Neural cell (in vitro differentiated cells): ENCODE measurements around the gene SHC1. TPM values are rescaled to one million over a fixed set of nuclear protein-coding genes. Genes with fewer than 3 reads are reported as not detected.

Experiments
- H2AFZ ChIP-seq: fragments of 200-600, 300-800 bp; sonication (generic), shearing (Covaris generic); 2 replicates; pipeline ENCODE4 v1.6.0; 2014; ENCODE audit warnings: low read depth, mild to moderate bottlenecking, antibody characterized with exemption, low read length, moderate library complexity
- H3F3A ChIP-seq: fragments of 200-600 bp; shearing (Covaris generic); 2 replicates; pipeline ENCODE4 v1.6.1; 2016; ENCODE audit warnings: mild to moderate bottlenecking, moderate library complexity, mixed read lengths, antibody characterized with exemption, low read length; ENCODE audit not compliant: insufficient read depth, poor library complexity, severe bottlenecking
- H3K27ac ChIP-seq: fragments of 200-600, 300-800 bp; sonication (generic), shearing (Covaris generic); 2 replicates; pipeline ENCODE4 v1.5.1; 2014; ENCODE audit warnings: mild to moderate bottlenecking, low read length, moderate library complexity
- H3K27me3 ChIP-seq: fragments of 300-800, 200-600 bp; sonication (generic), shearing (Covaris generic); 2 replicates; pipeline ENCODE4 v1.6.0; 2014; ENCODE audit warnings: mild to moderate bottlenecking, low read depth, low read length, moderate library complexity; ENCODE audit not compliant: insufficient read depth
- H3K36me3 ChIP-seq: fragments of 300-800, 200-600 bp; sonication (generic), shearing (Covaris generic); 2 replicates; pipeline ENCODE4 v1.5.1; 2014; ENCODE audit warnings: mild to moderate bottlenecking, antibody characterized with exemption, low read length, moderate library complexity; ENCODE audit not compliant: insufficient read depth
- H3K4me2 ChIP-seq: fragments of 300-800, 200-600 bp; sonication (generic), shearing (Covaris generic); 2 replicates; pipeline ENCODE4 v1.6.0; 2014; ENCODE audit warnings: mild to moderate bottlenecking, low read length
- H3K4me3 ChIP-seq: fragments of 300-800, 200-600 bp; sonication (generic), shearing (Covaris generic); 2 replicates; pipeline ENCODE4 v1.5.1; 2014; ENCODE audit warnings: mild to moderate bottlenecking, low read length, moderate library complexity
- H3K79me2 ChIP-seq: fragments of 200-600 bp; shearing (Covaris generic); replicated peaks from 2 replicates; pipeline ENCODE4 v1.6.0; 2014; ENCODE audit warnings: mild to moderate bottlenecking, low read length, moderate library complexity; ENCODE audit not compliant: insufficient read depth
- H3K9ac ChIP-seq: fragments of 300-800, 200-600 bp; sonication (generic), shearing (Covaris generic); 2 replicates; pipeline ENCODE4 v1.6.1; 2016; ENCODE audit warnings: mild to moderate bottlenecking, low read length, mixed read lengths
- H3K9me2 ChIP-seq: fragments of 200-600 bp; shearing (Covaris generic); 2 replicates; pipeline ENCODE4 v1.6.1; 2016; ENCODE audit warnings: mild to moderate bottlenecking, low read length, mixed read lengths; ENCODE audit not compliant: insufficient read depth
- H3K9me3 ChIP-seq: fragments of 200-600, 300-800 bp; sonication (generic), shearing (Covaris generic); 2 replicates; pipeline ENCODE4 v1.6.1; 2016; ENCODE audit warnings: mild to moderate bottlenecking, mixed run types, low read length, moderate library complexity, mixed read lengths
- H4K20me1 ChIP-seq: fragments of 200-600 bp; shearing (Covaris generic); 2 replicates; pipeline ENCODE4 v1.6.1; 2016; ENCODE audit warnings: mild to moderate bottlenecking, mixed run types; ENCODE audit not compliant: insufficient read depth
- CTCF ChIP-seq: fragments of 450-650 bp; IDR thresholded peaks from 2 replicates; pipeline ENCODE4 v1.5.1; 2014; ENCODE audit warnings: antibody characterized with exemption, mild to moderate bottlenecking, moderate library complexity; ENCODE audit not compliant: poor library complexity, severe bottlenecking
- EP300 ChIP-seq: fragments of 450-650 bp; conservative IDR thresholded peaks from 2 replicates; pipeline ENCODE4 v1.6.1; 2014; ENCODE audit warnings: antibody characterized with exemption, mild to moderate bottlenecking, moderate library complexity; ENCODE audit not compliant: poor library complexity, severe bottlenecking
- EZH2 ChIP-seq: fragments of 200-600, 300-800 bp; shearing (Covaris generic), sonication (generic); IDR thresholded peaks from 2 replicates; pipeline ENCODE4 v1.6.1; 2014; ENCODE audit warnings: antibody characterized with exemption, low read length, borderline replicate concordance, mild to moderate bottlenecking; ENCODE audit not compliant: insufficient read depth, poor library complexity, severe bottlenecking
- MXI1 ChIP-seq: fragments of 450-650 bp; conservative IDR thresholded peaks from 2 replicates; pipeline ENCODE4 v1.6.1; 2014; ENCODE audit warnings: antibody characterized with exemption, mild to moderate bottlenecking; ENCODE audit not compliant: poor library complexity, severe bottlenecking
- POLR2AphosphoS5 ChIP-seq: IDR thresholded peaks from 2 replicates; pipeline ENCODE4 v1.6.1; 2012
- RAD21 ChIP-seq: fragments of 450-650 bp; conservative IDR thresholded peaks from 2 replicates; pipeline ENCODE4 v1.6.1; 2014; ENCODE audit warnings: antibody characterized with exemption, mild to moderate bottlenecking, moderate library complexity
- REST ChIP-seq: IDR thresholded peaks from 2 replicates; pipeline ENCODE4 v1.6.1; 2012; ENCODE audit warnings: borderline replicate concordance
- SMC3 ChIP-seq: fragments of 450-650 bp; conservative IDR thresholded peaks from 2 replicates; pipeline ENCODE4 v1.6.1; 2014; ENCODE audit warnings: antibody characterized with exemption, mild to moderate bottlenecking, moderate library complexity; ENCODE audit not compliant: poor library complexity
- TAF1 ChIP-seq: IDR thresholded peaks from 2 replicates; pipeline ENCODE4 v1.6.1; 2012; ENCODE audit warnings: low read depth
- polyA plus RNA-seq: library from polyadenylated mRNA; depleted of rRNA; stranded (reverse); fragments of >200 nt; gene quantifications from 2 replicates; pipeline ENCODE4 v1.2.3, GENCODE V29; 2014

The SHC1 gene
- polyA plus RNA-seq, 1 donor from 2014 or later: 9.5 TPM

- no peak overlapping the region for H3K4me2 ChIP-seq
- no peak overlapping the region for H2AFZ ChIP-seq
- H3K27ac ChIP-seq: no peak overlapping the region
- H3K9me2 ChIP-seq: no peaks in the 10 kb centered on the region
- H3K9me3 ChIP-seq: no peaks in the 10 kb centered on the region
- no peaks in the 10 kb centered on the region for H3K36me3 ChIP-seq
- H3K27me3 ChIP-seq: no peaks in the 10 kb centered on the region
- no peak overlapping the region for H3K4me3 ChIP-seq
- H3F3A ChIP-seq: no peaks in the 10 kb centered on the region
- no peaks in the 10 kb centered on the region for H4K20me1 ChIP-seq
- TF ChIP-seq EP300 (no peak), CTCF (no peak), MXI1 (no peak), TAF1 (no peak), SMC3 (no peak), RAD21 (no peak), EZH2 (no peak), POLR2AphosphoS5 (no peak), REST (no peak)
- no peaks in the 10 kb centered on the region for H3K79me2 ChIP-seq
- H3K9ac ChIP-seq: no peak overlapping the region
Measured at GRCh38 chr1:155018617-155019348, 48.2 kb upstream of the SHC1 start.

- Histone ChIP-seq H3F3A (no peaks in the 10 kb centered on the region), H3K79me2 (no peaks in the 10 kb centered on the region), H3K27me3 (no peaks in the 10 kb centered on the region), H4K20me1 (no peaks in the 10 kb centered on the region), H3K27ac (no peak overlapping the region), H3K4me2 (no peak overlapping the region), H2AFZ (no peak overlapping the region), H3K9me2 (no peaks in the 10 kb centered on the region), H3K4me3 (no peak overlapping the region), H3K9me3 (no peaks in the 10 kb centered on the region), H3K9ac (no peak overlapping the region), H3K36me3 (no peaks in the 10 kb centered on the region)
- TF ChIP-seq EP300 (no peak), TAF1 (no peak), MXI1 (no peak)
Measured at GRCh38 chr1:155017946-155018316, 47.4 kb upstream of the SHC1 start.
